ENCODE results near the gene CAMK2D.
"Not testable (repeated sequence)": the region's sequence is repeated elsewhere in the genome, so short reads cannot be mapped to it uniquely, and the experiment has no call there.

- TF ChIP-seq, protein P1, sequence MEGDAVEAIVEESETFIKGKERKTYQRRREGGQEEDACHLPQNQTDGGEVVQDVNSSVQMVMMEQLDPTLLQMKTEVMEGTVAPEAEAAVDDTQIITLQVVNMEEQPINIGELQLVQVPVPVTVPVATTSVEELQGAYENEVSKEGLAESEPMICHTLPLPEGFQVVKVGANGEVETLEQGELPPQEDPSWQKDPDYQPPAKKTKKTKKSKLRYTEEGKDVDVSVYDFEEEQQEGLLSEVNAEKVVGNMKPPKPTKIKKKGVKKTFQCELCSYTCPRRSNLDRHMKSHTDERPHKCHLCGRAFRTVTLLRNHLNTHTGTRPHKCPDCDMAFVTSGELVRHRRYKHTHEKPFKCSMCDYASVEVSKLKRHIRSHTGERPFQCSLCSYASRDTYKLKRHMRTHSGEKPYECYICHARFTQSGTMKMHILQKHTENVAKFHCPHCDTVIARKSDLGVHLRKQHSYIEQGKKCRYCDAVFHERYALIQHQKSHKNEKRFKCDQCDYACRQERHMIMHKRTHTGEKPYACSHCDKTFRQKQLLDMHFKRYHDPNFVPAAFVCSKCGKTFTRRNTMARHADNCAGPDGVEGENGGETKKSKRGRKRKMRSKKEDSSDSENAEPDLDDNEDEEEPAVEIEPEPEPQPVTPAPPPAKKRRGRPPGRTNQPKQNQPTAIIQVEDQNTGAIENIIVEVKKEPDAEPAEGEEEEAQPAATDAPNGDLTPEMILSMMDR (conservative IDR thresholded peaks at IDR 0.05; ENCODE audit: low read depth, low read length): not testable (repeated sequence)
- TF ChIP-seq EZH2phosphoT487 (IDR thresholded peaks at IDR 0.05; ENCODE audit: borderline replicate concordance, low read length); EZH2 (IDR thresholded peaks at IDR 0.05; ENCODE audit: low read length, unreplicated experiment): not testable (repeated sequence)
These were observed 56.4 kb downstream of the CAMK2D start for GRCh38 chr4:113705097-113705496.
